ENCODE data around the gene DCST2.
A peak's percentile ranks its signal among the peaks of the same experiment; 100 is the strongest.

DCST2 gene

GRCh38 chr1:155048449-155049334 lies 15.1 kb upstream of the DCST2 start:
- DNase-seq = no peak

DNA sequence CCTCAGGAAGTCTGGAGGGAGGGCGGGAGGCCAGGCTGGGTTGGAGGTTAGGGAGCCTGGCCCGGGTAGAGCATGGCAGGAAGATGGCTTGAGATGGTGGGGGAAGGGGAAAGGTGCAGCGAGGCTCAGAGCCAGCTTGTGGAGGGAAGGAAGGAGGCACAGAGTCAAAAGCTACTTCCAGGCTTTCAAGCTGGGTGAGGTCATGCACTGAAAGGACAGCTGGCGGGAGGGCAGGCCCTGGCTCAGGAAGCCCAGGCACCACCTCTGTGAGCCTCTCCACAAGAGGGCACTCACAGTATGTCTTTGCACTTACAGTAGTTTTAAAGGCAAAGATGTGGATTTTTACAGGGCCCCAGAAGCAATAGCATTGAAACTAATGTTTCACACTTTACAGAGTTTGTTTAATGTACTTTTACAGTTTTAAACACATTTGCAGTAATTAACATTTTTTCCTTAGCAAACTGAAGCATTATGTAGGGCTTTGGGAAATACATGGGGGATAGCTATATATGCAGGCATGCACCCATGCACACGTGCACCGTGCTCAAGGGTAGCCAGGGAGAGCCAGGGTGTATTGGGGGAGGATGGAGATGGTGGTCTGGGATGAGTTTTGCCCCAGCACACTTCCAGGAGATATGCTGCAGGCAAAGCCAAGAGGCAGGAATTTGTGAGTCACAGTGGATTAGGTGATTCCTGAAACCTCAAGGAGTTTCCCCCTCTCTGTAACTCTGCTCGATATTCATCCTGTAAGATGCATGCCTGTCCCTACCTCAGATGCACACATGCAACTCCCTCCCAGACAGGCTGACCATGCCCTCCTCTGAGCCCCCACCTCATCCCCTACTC lies 11.5 kb upstream of the DCST2 start:
- peak; percentile 97 for DNase-seq

DNA sequence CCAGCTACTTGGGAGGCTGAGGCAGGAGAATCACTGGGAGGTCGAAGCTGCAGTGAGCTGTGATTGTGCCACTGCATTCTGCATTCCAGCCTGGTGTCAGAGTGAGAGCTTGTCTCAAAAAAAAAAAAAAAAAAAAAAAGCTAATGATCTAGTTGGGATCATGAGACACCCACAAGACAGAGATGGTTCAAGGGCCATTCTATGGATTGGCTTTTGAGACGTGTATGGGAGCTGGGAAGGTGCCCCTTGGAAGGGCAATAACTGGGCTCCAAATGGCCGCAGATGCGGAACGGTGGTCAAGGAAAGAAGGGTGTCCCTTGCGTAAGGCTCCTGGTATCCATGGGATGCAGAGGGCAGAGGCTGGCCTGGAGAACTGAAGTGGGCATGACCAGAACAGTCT lies 10.8 kb upstream of the DCST2 start:
- no peak for DNase-seq

DNA sequence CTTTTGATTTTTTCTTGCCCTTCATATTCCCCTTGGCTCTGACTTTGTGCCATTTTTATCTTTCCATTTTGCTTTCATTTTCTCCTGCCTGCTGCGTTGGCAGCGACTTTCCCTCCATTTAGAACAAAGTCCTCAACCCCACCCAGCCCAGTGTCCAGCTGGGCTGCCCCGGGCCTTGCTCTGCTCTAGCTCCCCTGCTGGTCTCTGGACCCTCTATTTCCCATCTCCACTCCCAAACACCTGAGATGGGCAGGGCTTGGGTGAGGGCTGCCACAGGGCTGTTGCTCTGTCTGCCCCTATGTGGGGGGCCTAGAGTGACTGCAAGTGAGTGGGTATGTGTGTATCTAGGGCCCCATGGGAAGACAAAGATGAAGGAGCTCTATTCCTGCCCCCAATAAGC lies 10.2 kb upstream of the DCST2 start:
- DNase-seq = no peak

DNA sequence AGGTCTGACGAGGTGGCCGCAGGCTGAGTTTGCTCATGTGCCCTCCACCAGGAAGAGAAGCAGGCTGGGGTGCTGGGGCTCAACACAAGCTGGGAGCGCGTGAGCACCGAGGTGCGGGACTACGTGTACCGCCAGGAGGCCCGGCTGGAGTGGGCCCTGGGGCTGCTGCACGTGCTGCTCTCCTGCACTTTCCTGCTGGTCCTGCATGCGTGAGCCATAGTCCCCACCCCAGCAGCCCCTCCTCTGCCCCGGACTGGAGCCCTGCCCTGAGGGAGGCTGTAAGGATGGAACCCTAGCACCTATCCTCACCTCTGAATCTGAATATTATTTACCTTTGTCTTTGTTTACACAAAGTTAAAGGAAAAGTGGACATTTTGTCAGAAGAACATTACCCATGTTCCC lies 9.7 kb upstream of the DCST2 start:
- DNase-seq = no peak

GRCh38 chr1:155042789-155043188 lies 9.2 kb upstream of the DCST2 start:
- DNase-seq = peak; percentile 29

DNA sequence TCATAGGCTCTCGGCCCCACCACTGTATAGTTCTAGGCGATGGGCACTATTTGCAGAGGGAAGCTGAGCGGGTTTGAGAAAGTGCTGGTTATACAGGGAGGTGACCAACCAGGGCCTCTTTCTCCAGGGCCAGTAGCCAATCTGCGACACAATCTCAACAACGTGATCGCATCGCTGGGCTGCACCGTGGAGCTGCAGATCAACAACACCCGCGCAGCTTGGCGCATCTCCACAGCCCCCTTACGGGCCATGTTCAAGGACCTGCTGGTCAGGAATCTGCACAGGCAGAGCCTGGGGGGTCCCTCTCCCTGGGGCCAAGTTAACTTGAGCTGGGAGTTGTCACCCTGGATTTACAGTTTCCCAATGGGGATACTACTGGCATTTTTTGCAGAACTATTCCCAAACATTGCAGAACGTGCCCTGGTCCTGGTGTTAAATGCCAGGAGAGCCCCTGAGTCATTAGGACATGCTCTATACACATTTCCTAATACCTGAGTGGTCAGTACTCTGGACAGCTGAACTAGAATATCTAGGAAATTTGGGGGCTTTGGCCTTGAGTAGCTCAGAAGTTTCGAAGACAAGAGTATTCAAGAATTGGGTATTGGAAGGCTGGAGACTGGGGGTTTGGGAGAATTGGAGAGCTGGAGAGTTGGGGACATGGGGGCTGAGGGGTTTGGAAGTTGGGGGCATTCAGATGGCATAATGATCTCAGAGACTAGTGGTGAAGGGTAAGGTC lies 6.9 kb upstream of the DCST2 start:
- no peak for DNase-seq

DNA sequence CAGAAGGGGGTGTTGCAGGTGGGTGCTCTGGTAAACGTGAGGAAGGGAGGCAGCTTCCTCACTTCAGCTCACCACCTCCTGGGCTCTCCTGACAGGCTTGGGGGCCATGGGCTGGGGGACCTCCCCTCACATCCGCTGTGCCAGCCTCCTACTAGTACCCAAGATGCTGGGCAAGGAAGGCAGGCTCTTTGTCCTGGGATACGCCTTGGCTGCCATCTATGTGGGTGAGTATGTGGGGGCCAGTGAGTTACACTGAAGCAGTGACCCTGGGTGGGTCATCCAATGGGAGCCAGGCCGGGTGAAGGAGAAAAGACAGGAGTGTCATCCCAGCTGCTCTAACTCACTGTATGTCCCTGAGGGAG lies 5.7 kb upstream of the DCST2 start:
- DNase-seq = no peak

GRCh38 chr1:155038602-155039307 lies 5.2 kb upstream of the DCST2 start:
- DNase-seq = peak; percentile 62

DNA sequence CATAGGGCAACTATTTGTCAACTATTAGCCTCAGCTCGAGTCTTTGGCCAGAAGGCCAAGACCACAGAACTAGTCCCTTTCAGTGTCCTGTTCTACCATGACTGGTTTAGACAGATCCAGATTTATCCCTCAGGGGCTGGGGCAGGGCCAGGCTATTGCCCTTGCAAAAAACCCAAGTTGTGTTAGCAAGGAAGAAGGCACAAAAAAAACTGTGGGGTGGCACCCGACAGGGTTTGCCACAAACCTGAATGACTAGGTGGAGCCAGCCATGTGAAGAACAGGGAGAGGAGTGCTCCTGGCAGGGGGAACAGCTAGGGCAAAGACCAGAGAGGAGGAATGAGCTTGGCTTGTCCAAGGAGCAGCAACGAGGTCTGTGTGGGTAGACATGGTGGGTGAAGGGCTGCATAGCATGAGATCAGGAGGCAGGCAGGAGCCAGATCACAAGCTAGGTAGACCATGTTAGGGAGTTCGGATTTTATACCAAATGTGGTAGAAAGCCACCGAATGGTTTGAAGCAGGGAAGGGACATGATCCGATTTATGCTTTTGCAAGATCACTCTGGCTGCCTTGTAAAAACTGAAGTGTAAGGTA lies 4.4 kb upstream of the DCST2 start:
- DNase-seq = no peak

DNA sequence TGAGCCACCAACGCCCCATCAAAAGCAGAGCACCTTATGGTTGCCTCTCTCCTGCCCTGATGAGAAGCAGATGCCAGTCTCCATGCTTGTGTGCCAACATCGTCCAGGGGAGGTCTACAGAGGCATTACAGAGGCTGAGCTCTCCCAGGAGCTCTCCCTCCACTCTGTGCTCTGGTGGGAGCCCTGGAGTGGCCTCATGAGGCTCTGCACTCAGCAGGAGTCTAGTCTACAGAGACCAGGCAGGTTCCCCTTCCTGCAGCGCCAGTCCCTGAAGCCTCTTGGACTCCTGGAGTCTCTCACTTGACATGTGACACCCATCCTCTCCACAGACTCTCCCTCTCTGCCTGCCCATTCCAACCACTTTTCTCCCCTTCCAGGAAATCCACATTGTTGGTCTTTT lies 3.5 kb upstream of the DCST2 start:
- no peak for DNase-seq

DNA sequence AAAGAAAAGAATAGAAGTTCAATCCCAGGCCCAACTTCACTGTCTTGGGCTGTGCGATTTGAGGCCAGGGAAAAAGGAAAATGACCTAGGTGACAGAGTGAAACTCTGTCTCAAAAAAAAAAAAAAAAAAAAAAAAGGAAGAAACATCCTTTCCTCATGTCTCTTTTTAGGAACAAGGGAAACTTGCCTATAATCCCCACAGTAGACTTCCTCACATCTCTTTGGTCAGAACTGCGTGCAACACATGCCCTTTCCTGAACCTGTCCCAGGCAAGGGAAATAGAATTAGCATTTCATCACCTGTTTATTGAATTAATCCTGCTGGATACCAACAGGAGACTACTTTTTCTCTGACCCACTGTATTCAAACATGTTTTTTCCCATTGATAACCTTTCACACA lies 2.4 kb upstream of the DCST2 start:
- no peak for DNase-seq

DNA sequence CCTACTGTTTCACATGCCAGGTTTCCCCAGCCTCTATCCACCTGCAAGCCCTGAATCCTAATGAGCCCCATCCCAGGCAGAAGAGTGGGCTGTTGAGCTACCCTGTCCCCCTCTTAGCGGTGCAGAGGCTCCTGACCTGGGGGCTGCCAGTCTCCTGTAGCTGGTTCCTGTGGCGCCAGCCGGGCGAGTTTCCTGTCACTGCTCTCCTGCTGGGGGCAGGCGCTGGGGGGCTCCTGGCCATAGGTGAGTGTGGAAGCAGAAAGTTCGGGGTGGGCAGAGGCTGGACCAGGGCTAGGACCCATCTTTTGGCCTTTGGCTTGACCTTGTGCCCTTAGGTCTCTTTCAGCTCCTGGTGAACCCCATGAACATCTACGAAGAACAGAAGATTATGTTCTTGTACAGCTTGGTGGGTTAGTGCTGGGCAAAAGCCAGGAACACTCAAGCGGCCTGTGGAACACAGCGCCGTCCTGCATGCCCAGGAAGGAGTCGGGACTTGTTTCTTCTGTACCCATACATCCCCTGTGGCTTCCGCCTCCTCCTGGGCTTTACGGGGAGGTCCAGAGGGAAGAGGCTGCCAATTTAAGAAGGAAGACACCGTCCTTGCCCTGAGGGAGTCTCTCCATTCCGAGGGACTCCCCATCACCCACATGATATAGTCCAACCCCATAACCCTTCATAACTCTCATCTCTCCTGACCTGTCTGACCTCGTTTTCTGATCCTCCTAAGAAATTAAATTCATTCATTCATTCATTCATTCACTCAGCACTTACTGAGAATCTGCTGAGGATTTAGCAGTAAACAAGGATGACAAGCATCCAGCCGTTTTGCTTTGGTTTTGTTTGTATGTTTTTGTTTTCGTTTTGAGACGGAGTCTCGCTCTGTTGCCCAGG lies 982 bp upstream of the DCST2 start:
- no peak for DNase-seq

DNA sequence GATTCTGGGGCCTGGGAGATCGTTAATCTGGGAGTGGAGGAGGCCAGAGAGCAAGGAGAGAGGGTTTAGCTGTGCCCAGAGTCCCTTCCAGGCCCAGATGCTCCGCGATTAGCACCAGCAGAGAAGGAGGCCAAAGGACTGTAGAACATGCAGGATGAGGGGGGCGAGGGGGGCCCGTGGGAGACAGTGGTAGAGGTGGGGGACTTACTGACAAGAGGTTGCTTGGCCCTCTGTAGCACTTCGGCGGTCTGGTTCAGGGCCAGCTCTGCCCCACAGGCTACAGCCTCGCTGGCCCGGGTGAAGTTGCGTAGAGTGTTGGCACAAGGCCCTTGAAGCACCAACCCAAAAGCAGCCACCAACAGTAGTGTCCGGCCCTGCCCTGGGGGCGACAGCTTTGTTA lies 695 bp downstream of the DCST2 start:
- DNase-seq = no peak

DNA sequence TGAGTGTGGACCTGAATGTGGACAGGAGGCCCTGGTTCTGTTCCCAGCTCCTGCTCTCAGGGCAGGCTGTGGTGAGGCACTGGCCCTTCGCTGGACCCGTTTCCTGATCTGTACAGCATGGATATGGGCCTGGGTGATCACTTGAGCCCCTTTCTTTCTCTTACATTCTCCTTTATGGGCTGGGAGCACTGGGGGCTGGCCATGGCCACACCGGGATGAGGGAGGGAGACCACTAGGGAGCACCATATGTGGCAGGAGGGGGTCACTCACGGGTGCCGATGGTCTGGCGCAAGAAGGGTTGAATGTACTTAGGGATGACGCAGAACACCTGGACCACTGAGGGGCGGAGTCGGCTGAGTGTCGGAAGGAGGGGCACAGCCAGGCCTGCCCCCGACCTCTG lies 2.7 kb downstream of the DCST2 start:
- DNase-seq = no peak

GRCh38 chr1:155030243-155030795 lies 3.3 kb downstream of the DCST2 start:
- DNase-seq = no peak

DNA sequence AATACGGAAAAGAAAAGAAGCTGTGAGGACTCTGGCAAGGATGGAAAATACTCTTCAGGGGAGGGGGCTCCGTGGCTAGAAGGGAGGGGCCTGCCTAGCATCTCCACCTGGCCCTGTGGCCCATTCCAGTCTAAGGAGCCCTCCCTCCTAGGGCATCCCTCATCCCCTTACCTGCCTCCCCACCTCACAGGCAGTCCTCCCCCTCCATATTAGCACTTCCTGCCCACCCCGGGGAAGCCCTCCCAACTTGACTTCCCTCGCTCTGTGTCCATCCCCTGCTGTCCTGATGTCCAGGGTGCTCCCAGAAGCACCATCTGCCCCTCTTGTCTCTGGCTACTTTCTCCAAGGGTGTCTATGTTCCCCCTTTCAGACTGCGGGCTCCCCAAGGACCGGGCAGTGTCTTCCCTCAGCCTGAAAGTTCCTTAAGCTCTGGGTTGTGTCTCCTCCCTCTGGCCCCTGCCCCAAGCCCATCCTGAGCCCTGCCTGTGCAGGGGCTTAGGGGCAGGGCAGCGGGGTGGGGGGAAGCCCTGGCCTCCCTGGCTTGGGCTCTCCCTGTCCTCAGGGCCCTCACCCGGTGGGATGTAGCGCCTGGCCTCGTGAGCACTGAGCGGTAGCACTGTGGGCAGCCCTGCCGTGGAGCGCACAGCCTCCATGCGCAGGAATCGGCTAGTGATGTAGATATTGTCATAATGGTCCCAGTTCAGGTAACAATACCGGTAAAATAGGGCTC lies 3.9 kb downstream of the DCST2 start:
- DNase-seq = no peak

- DNase-seq = no peak
Observed at GRCh38 chr1:155026588-155026987, 7.0 kb downstream of the DCST2 start.

- DNase-seq = no peak
Observed at GRCh38 chr1:155026154-155026553, 7.4 kb downstream of the DCST2 start.

- no peak for DNase-seq
Observed at GRCh38 chr1:155024315-155024714, 9.3 kb downstream of the DCST2 start.

Measured in RPMI8226 (cell line).